ENCODE results near the gene DPF3.

DPF3 gene

DNA sequence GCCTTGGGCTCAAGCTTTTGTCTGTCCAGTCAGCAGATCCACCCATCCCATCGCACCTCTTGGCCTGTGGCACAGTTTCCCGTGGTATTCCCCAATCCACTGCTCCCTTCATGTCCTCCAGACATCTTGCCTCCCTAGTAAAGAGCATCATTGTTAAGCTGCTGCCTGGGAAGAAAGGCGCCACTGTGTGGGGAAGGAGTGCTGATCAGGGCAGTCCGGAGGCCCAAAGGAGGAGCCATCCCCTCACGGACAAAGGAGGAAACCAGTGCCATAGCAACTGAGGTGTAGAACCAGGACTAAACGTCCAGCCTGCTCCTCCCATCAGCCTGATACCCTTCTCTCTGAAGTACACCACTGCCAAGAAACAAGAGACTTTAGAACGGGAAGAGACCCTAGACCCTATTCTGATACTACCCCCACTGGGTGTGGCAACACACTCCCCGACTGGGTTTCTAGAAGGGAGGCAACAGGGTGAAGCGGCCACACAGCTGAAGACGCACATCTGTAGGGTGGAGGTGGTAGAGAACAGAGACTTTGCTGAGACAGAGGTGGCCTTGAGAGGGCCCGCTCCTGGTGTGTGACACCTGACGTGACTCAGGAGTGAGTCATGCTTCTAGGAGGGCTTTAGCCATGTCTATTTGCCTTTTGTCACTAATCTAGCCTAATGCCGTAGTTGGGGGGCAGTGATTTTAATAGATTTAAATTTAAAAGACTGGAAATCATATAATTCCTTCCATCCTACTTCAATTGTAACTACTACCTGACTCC is 185.0 kb downstream of the DPF3 start:
- no peak overlapping the region for H3K4me3 ChIP-seq (ENCODE audit: low read length)

DNA sequence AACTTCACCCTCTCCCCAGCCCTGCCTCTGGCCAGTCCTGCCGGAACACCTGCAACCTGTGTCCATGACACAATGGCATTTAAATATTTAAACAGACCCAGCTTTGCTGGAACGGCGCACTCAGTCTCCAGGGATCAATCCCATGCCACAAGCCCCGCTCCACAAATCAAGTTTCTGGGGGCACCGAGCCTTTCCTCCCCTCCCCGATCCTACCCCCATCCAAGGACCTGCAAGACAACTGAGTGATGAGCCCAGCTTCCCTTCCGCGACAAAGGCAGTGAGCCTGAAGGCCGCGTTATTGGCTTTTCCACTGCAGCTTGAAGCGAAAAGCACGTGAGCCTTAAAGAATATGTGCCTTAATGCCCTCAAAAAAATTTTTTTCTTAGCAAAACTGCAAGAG is 185.7 kb downstream of the DPF3 start:
- no peak for DNase-seq (ENCODE audit: low read depth, low spot score)
- H3K4me3 ChIP-seq (ENCODE audit: low read length), result no peak overlapping the region

More for the DNA sequence above, 185.0 kb downstream of the DPF3 start:
- DNase-seq (ENCODE audit: low read depth, low spot score), result no peak

GRCh38 chr14:72706485-72706884 is 187.4 kb downstream of the DPF3 start:
- DNase-seq (ENCODE audit: low read depth, low spot score), result peak; percentile 35
- no peak overlapping the region for H3K4me3 ChIP-seq (ENCODE audit: low read length)

DNA sequence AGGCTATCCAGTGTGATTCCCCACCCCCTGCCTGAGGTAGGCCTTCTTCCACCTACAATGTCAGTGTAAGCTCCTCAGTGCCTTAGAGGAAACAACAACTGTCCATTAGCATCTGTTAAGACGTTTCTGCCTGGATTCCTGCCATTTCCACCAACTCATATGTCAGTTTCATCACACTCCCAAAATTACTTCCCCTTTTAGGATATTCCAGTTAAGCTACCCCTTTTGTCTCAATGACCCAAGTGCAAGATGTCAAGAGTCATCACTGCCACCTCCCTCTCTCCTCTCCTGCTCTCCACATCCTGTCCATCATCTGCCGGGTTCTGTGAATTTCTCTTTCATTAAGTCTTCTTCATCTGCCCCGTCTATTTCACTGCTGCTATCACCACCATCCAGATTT is 189.4 kb downstream of the DPF3 start:
- no peak for DNase-seq (ENCODE audit: low read depth, low spot score)
- H3K4me3 ChIP-seq (ENCODE audit: low read length), result no peak overlapping the region

DNA sequence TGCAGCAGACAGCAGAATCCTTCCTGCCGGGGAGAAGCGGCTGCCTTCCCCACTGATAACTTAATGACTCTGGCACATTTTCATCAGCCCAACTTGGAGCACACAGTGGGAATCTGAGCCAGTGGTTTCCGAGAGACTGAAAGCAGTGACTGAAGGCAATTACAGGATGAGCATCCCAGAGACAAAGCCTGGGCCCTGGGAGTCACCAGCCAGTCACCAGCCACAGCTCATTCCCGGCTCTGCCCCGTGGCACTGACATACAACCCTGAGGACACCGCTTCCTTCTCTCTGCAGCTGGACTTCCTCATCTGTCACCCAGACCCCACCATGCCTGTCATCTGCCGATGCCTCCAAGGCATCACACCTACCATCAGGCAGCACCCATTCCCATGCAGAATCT is 192.3 kb downstream of the DPF3 start:
- no peak for DNase-seq (ENCODE audit: low read depth, low spot score)
- H3K4me3 ChIP-seq (ENCODE audit: low read length), result no peak overlapping the region

DNA sequence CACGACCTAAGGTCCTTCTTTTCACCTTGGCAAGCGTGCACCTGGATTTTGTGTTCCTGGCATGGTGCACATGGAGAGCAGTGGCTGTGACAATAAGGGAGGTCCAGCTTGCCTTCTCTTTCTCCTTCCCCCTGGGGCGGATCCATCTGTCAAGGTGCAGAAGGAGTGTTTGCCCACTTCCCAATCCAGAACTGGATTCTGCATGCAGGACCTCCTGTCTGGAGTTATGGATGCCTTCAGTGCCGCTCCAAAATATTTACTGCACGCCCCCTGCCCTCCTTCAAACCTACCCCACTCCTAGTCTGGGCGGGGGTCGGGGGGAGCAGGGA is 192.7 kb downstream of the DPF3 start:
- H3K4me3 ChIP-seq (ENCODE audit: low read length), result no peak overlapping the region
- DNase-seq (ENCODE audit: low read depth, low spot score), result no peak

- DNase-seq (ENCODE audit: low read depth, low spot score), result no peak
- H3K4me3 ChIP-seq (ENCODE audit: low read length), result no peak overlapping the region
Observed at GRCh38 chr14:72700338-72701236, 193.3 kb downstream of the DPF3 start.

DNA sequence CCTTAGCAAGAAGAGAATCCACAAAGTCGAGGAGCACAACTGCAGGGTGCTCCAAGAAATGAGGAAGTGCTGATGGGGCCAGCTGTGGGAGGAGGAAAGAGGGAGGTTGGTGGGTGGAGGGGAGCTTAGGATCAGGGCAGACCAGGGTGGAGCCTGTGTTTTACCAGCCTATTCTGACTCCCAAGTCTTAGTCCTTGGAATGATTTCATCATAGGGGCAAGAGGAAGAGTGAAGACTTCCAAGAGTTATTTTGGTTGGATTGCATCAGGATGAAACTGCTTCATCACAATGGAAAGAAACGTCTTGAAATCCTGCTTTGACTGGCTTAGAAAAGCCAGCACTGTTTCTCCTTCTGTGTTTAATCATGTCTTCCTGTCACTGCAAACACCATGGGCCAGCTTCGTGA is 194.0 kb downstream of the DPF3 start:
- DNase-seq (ENCODE audit: low read depth, low spot score), result no peak
- H3K4me3 ChIP-seq (ENCODE audit: low read length), result no peak overlapping the region

DNA sequence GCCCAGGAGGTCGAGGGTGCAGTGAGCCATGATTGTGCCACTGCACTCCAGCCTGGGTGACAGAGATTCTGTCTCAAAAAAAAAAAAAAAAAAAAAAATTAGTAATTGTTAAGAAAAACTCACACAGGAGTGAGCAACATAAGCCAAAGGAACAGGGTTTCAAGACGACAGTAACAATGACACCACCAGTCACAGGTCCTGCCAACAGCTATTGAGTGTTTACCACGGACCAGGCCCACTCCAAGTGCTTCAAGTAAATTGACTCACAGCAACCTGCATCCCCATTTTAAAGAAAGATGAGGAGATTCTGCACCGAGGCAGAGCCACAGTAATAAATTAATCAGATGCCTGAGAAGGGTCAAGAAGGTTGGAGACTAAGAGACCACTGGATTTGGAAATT is 194.5 kb downstream of the DPF3 start:
- DNase-seq (ENCODE audit: low read depth, low spot score), result no peak
- H3K4me3 ChIP-seq (ENCODE audit: low read length), result no peak overlapping the region

GRCh38 chr14:72692696-72693095 is 201.2 kb downstream of the DPF3 start:
- no peak overlapping the region for H3K4me3 ChIP-seq (ENCODE audit: low read length)
- DNase-seq (ENCODE audit: low read depth, low spot score), result no peak

DNA sequence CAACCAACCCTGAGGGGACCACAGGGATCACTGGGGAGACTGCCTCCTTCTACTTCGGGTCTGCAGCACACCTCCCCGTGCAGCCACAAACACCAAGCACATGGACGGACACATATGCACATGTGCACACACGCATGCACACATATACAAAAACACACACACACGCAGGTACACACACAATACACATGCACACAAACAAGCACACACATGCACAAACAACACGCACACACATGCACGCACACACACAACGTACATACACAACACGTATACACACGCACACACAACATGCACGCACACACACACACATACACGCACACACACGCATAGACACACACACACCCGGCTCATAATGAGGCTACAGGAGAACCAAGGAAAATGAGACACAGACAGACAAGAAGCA is 203.6 kb downstream of the DPF3 start:
- DNase-seq (ENCODE audit: low read depth, low spot score), result no peak
- H3K4me3 ChIP-seq (ENCODE audit: low read length), result no peak overlapping the region

- DNase-seq (ENCODE audit: low read depth, low spot score), result no peak
Observed at GRCh38 chr14:72688990-72689671, 204.8 kb downstream of the DPF3 start.

GRCh38 chr14:72686832-72687231 is 207.1 kb downstream of the DPF3 start:
- H3K4me3 ChIP-seq (ENCODE audit: low read length), result no peak overlapping the region
- DNase-seq (ENCODE audit: low read depth, low spot score), result no peak

More at GRCh38 chr14:72688990-72689671, 204.8 kb downstream of the DPF3 start:
- H3K4me3 ChIP-seq (ENCODE audit: low read length), result no peak overlapping the region

DNA sequence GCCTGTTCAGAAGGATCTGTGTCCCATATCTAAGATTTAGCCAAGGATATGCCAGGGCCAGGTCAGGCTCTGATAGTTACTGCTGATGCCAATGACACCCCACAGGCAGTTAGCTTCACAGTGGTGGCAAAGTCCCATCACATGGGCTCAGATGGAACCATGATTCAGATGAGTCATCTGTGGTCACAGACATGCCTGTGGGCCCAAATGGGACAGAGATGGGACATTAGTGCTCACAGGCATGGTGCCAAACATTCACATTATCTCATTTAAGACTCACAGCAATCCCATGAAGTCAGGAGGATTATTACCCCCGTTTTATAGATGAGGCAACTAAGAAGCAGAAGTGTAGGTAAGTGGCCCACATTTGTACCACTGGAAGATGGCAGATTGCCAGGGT is 207.8 kb downstream of the DPF3 start:
- no peak for DNase-seq (ENCODE audit: low read depth, low spot score)
- no peak overlapping the region for H3K4me3 ChIP-seq (ENCODE audit: low read length)

GRCh38 chr14:72685456-72685855 is 208.4 kb downstream of the DPF3 start:
- no peak for DNase-seq (ENCODE audit: low read depth, low spot score)
- no peak overlapping the region for H3K4me3 ChIP-seq (ENCODE audit: low read length)

DNA sequence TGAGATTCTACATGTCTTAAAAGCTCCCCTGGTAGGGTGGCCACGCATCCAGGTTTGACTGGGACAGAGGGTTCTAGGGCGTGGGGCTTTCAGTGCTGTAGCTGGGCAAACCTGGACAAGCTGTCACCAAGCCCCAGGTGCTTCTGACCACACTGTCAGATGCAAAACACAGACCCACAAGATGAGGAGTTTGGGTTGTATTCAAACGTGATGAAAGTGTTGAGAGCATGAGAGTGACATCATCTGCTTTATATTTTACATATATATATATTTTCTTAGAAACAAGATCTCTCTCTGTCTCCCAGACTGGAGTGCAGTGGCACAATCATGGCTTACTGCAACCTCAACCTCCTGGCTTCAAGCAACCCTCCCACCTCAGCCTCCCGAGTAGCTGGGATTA is 210.1 kb downstream of the DPF3 start:
- DNase-seq (ENCODE audit: low read depth, low spot score), result no peak
- H3K4me3 ChIP-seq (ENCODE audit: low read length), result no peak overlapping the region

GRCh38 chr14:72682188-72682587 is 211.7 kb downstream of the DPF3 start:
- no peak overlapping the region for H3K4me3 ChIP-seq (ENCODE audit: low read length)
- no peak for DNase-seq (ENCODE audit: low read depth, low spot score)

DNA sequence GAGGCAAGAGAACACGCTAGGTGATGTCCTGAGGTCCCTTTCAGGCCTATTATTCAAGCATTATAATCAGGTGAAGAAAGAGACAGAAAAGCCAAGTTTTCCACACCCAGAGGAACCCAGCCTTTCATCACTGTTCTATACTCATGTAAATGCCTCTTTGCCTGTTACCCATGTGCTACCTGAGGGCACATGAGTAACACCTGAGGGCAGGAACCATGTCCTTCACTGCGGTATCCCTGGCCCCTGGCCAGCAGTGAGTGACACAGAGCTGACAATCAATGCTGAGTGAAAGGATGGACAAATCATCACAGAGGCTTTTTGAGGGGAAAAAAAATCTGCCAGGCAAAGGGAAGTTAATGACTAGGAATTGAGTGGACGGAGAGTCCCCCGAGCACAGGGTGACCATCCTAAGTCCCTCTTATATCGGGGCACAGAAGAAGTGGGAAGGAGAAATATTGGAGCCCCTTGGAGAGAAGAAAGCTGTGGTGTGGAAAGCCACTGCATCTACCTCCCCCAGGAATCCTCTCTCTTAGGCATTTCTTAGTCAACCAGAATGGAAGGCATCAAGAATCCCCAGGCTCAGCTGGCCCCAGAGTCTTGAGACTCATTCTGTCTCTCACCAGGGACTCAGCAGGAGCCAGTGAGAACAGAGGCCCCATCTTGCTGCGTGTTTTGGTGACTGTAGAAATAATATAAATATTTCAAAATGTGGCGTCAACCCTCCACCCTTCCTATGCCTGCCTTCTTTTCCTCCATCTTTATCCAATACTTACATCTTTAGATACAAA is 212.9 kb downstream of the DPF3 start:
- no peak for DNase-seq (ENCODE audit: low read depth, low spot score)
- H3K4me3 ChIP-seq (ENCODE audit: low read length), result no peak overlapping the region

- no peak overlapping the region for H3K4me3 ChIP-seq (ENCODE audit: low read length)
- DNase-seq (ENCODE audit: low read depth, low spot score), result no peak
Observed at GRCh38 chr14:72679536-72680151, 214.3 kb downstream of the DPF3 start.

All from Jurkat, Clone E6-1 (cell line).